Panc1 (cell line): ENCODE data around the gene TMEM39B. TPM values are rescaled to one million over a fixed set of nuclear protein-coding genes. Genes with fewer than 3 reads are reported as not detected.

Experiments used
- ATAC-seq: fragments of 200-7000 bp; cut with Tn5 transposase; 2 replicates; pipeline ENCODE4 v1.9.1; 2020; ENCODE audit warnings: mild to moderate bottlenecking, moderate library complexity
- BruUV-seq: library from RNA; stranded (reverse); fragments of 400-500 nt; replicated peaks from 2 replicates; lab custom pipeline; 2021; lab: Mats Ljungman, UMichigan
- CTCF ChIA-PET: fragments of 300-600 bp; sonication (Branson Sonifier 250); formaldehyde crosslinking; loops from one replicate; lab custom pipeline; 2022; ENCODE audit warnings: antibody characterized with exemption; lab: Charles Lee
- POLR2A ChIA-PET: fragments of 300-600 bp; sonication (Branson Sonifier 250); formaldehyde crosslinking; loops from one replicate; lab custom pipeline; 2022; ENCODE audit warnings: antibody characterized with exemption; lab: Charles Lee
- DNase-seq: peaks from one replicate; pipeline ENCODE4 v3.0.0-alpha.2; 2010; ENCODE audit warnings: low read depth, low spot score
- H3K27ac ChIP-seq: 2 replicates; pipeline ENCODE4 v1.5.1; 2011; ENCODE audit warnings: mild to moderate bottlenecking, low read length, inconsistent platforms
- H3K27me3 ChIP-seq: fragments of 200-500 bp; sonication (Bioruptor generic); 2 replicates; pipeline ENCODE4 v1.6.0; 2014; ENCODE audit warnings: low read length, inconsistent platforms; ENCODE audit not compliant: control insufficient read depth, insufficient read depth
- H3K36me3 ChIP-seq: fragments of 200-500 bp; sonication (Bioruptor generic); 2 replicates; pipeline ENCODE4 v1.5.1; 2014; ENCODE audit warnings: inconsistent platforms, mild to moderate bottlenecking, low read length, moderate library complexity; ENCODE audit not compliant: control insufficient read depth, insufficient read depth
- H3K4me1 ChIP-seq: 2 replicates; pipeline ENCODE4 v1.5.1; 2011; ENCODE audit warnings: inconsistent platforms, mild to moderate bottlenecking, low read length, moderate library complexity; ENCODE audit not compliant: control insufficient read depth, insufficient read depth
- H3K4me3 ChIP-seq, 2 experiments: 2 replicates each; pipeline ENCODE4 v1.5.1; 2011 to 2012; ENCODE audit warnings: low read depth in 2 of 2, low read length in 2 of 2, mild to moderate bottlenecking in 2 of 2, inconsistent platforms in 1 of 2, moderate library complexity in 1 of 2
- H3K9me3 ChIP-seq: fragments of 200-500 bp; sonication (Bioruptor generic); 2 replicates; pipeline ENCODE4 v1.5.1; 2014; ENCODE audit warnings: low read depth, mild to moderate bottlenecking, inconsistent platforms, low read length, moderate library complexity; ENCODE audit not compliant: control insufficient read depth, insufficient read depth
- POLR2AphosphoS5 ChIP-seq: IDR thresholded peaks from 2 replicates; pipeline ENCODE4 v1.6.1; 2012; ENCODE audit warnings: mild to moderate bottlenecking, low read depth, low read length, moderate library complexity
- REST ChIP-seq, 2 experiments: IDR thresholded peaks; 2 replicates each; pipeline ENCODE4 v1.6.1; 2011 to 2012; ENCODE audit warnings: low read depth in 2 of 2, control low read depth in 1 of 2, low read length in 1 of 2, mild to moderate bottlenecking in 1 of 2, moderate library complexity in 1 of 2; ENCODE audit not compliant: insufficient read depth in 1 of 2
- SIN3A ChIP-seq: IDR thresholded peaks from 2 replicates; pipeline ENCODE4 v1.6.1; 2012; ENCODE audit warnings: low read depth, mild to moderate bottlenecking, low read length, moderate library complexity, borderline replicate concordance; ENCODE audit not compliant: insufficient read depth
- TCF7L2 ChIP-seq: IDR thresholded peaks from 2 replicates; pipeline ENCODE4 v1.6.1; 2011; ENCODE audit warnings: mild to moderate bottlenecking, low read depth, low read length, inconsistent platforms
- in situ Hi-C: cut with HindIII; loops from 2 replicates; pipeline ENCODE4 v1.10.0; 2016; ENCODE audit warnings: low sequenced_read_pairs, low pct_unique_long_range_greater_than_20kb
- intact Hi-C: fragments of 100-400 bp; cut with micrococcal nuclease; formaldehyde crosslinking; loops from one replicate; pipeline ENCODE4 v1.10.0; 2022; ENCODE audit not compliant: unreplicated experiment
- total RNA-seq: library from RNA; stranded (reverse); gene quantifications from one replicate; pipeline ENCODE4 v1.2.1, GENCODE V29; 2021; ENCODE audit not compliant: unreplicated experiment
- TF ChIP-seq, protein P1 (sequence below): fragments of 450-650 bp; IDR thresholded peaks from 2 replicates; pipeline ENCODE4 v1.5.1; 2017; ENCODE audit warnings: mild to moderate bottlenecking

Gene TMEM39B
- total RNA-seq, 1 experiment from 2014 or later, result 35.0 TPM

DNA sequence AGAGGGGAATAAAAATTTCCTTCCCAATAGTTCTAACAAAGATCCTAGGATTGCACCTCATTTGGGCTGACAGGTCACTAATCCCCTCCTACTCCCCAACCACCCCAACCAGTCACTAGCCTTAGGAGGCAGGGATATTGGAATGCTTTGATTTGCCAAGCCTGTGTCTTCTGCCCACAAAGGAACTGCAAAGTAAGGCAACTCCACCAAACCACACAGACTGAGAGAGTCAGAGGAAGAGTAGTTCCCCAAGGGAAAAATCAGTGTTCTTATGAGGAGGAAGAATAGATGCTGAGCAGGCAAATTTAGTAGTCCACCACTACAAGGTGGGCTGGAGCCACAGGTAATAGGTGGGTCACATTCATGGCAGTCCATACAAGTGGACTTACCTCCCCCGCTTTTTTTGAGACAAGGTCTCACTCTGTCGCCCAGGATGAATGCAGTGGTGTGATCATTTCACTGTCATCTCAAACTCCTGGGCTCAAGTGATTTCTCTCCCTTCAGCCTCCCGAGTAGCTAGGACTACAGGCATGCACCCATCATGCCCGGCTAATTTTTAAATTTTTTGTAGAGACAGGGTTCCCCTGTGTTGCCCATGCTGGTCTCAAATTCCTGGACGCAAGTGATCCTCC, 3.7 kb upstream of the TMEM39B start:
- intact Hi-C loops, result no loop called here
- BruUV-seq, result no TSS peak
- CTCF ChIA-PET, result interaction anchor here (0.6 kb wide), 1 partner anchor 247 kb away, joined by 7 read pairs; no protein-coding TSS in a partner anchor
- Histone ChIP-seq H3K4me1 (peaks cover 14% of the 10 kb centered on the region), H3K36me3 (0 out of 2 replicates have a peak, but pooled peaks cover under 1% of the 10 kb centered on the region), H3K27ac (no peak overlapping the region), H3K4me3 (no peak overlapping the region), H3K9me3 (no peaks in the 10 kb centered on the region), H3K27me3 (no peaks in the 10 kb centered on the region)
- in situ Hi-C loops, result no loop called here
- POLR2A ChIA-PET, result no interaction called here
- no peak for ATAC-seq
- TF ChIP-seq TCF7L2 (no peak), SIN3A (no peak), REST (IDR thresholded peaks at IDR 0.05; ENCODE audit: insufficient read depth in 1 of 2, low read depth in 2 of 2, low read length in 1 of 2) (no peak), POLR2AphosphoS5 (no peak)
- TF ChIP-seq, protein P1, sequence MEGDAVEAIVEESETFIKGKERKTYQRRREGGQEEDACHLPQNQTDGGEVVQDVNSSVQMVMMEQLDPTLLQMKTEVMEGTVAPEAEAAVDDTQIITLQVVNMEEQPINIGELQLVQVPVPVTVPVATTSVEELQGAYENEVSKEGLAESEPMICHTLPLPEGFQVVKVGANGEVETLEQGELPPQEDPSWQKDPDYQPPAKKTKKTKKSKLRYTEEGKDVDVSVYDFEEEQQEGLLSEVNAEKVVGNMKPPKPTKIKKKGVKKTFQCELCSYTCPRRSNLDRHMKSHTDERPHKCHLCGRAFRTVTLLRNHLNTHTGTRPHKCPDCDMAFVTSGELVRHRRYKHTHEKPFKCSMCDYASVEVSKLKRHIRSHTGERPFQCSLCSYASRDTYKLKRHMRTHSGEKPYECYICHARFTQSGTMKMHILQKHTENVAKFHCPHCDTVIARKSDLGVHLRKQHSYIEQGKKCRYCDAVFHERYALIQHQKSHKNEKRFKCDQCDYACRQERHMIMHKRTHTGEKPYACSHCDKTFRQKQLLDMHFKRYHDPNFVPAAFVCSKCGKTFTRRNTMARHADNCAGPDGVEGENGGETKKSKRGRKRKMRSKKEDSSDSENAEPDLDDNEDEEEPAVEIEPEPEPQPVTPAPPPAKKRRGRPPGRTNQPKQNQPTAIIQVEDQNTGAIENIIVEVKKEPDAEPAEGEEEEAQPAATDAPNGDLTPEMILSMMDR, result no peak
- no peak for DNase-seq

GRCh38 chr1:32071758-32072621, 749 bp upstream of the TMEM39B start:
- Histone ChIP-seq H3K27me3 (no peaks in the 10 kb centered on the region), H3K36me3 (peaks cover 4% of the 10 kb centered on the region), H3K4me3 (peak overlapping the region; percentile 65 to 84), H3K9me3 (no peaks in the 10 kb centered on the region), H3K27ac (peak overlapping the region; percentile 93), H3K4me1 (peaks cover 14% of the 10 kb centered on the region)
- in situ Hi-C loops, result no loop called here
- CTCF ChIA-PET, result no interaction called here
- TF ChIP-seq, protein P1, result no peak
- 0 out of 4 replicates have a peak, but pooled peaks of 1 of the 2 experiments have one; percentile 12 for TF ChIP-seq REST (IDR thresholded peaks at IDR 0.05; ENCODE audit: insufficient read depth in 1 of 2, low read depth in 2 of 2, low read length in 1 of 2)
- no peak; the same call in 1 of the 2 replicates for ATAC-seq
- intact Hi-C loops, result no loop called here
- BruUV-seq, result TSS peak; percentile 91
- POLR2A ChIA-PET, result interaction anchor here (0.6 kb wide), 2 partner anchors 10 to 222 kb away, joined by 3 to 7 read pairs; no protein-coding TSS in a partner anchor
- no peak for DNase-seq
